Endothelial cell of umbilical vein (primary cell): ENCODE data around the gene JUNB.

Experiments used
- EZH2 ChIP-seq: IDR thresholded peaks from 2 replicates; pipeline ENCODE4 v1.6.1; 2012; ENCODE audit warnings: borderline replicate concordance, low read depth, mild to moderate bottlenecking, moderate library complexity, low read length, inconsistent platforms; ENCODE audit not compliant: severe bottlenecking
- GATA2 ChIP-seq: IDR thresholded peaks from 2 replicates; pipeline ENCODE4 v1.7.0; 2011; ENCODE audit warnings: low read depth, mild to moderate bottlenecking, moderate library complexity, mixed read lengths, low read length; ENCODE audit not compliant: insufficient read length, insufficient read depth
- JUN ChIP-seq: IDR thresholded peaks from 2 replicates; pipeline ENCODE4 v1.6.1; 2011; ENCODE audit warnings: borderline replicate concordance, low read depth; ENCODE audit not compliant: insufficient read length, insufficient read depth
- MYC ChIP-seq: IDR thresholded peaks from one replicate; pipeline ENCODE4 v1.6.1; 2011; ENCODE audit warnings: mild to moderate bottlenecking, low read depth, low read length
- POLR2A ChIP-seq: IDR thresholded peaks from 2 replicates; pipeline ENCODE4 v1.6.1; 2012; ENCODE audit warnings: low read depth, mild to moderate bottlenecking, control low read depth, low read length
- POLR2AphosphoS5 ChIP-seq: IDR thresholded peaks from 2 replicates; pipeline ENCODE4 v1.6.1; 2012; ENCODE audit warnings: low read depth, mild to moderate bottlenecking, control low read depth, low read length, moderate library complexity; ENCODE audit not compliant: insufficient read depth
- TF ChIP-seq, protein P1 (sequence below), 2 donors: IDR thresholded peaks; 1 replicate in 1 of 2; 2 replicates in 1 of 2; pipeline ENCODE4 v1.5.1; 2011; ENCODE audit warnings: low read length in 2 of 2, mild to moderate bottlenecking in 2 of 2, moderate library complexity in 2 of 2, control low read depth in 1 of 2, inconsistent platforms in 1 of 2, low read depth in 1 of 2; ENCODE audit not compliant: insufficient read depth in 1 of 2; ENCODE audit errors: extremely low read depth in 1 of 2
- TF ChIP-seq, protein P2 (sequence below): IDR thresholded peaks from 2 replicates; pipeline ENCODE4 v1.6.1; 2011; ENCODE audit not compliant: insufficient read depth, insufficient read length

DNA sequence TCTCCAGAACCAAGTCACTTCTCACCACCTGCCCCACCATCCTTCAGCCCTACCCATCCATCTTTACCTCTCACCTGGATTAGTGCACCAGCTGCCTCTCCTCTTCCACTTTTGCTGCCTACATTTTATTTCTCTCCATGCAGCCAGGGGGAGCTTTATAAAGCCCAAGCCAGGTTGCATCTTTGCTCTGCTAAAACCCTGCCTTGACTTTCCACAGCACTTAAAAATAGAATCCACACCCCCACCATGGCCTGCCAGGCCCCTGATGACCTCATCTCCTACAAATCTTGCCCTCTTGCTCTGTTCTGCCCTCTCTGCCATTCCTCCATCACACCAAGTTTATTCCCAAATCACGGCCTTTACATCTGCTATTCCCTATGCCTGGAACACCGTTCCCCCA, 17.7 kb upstream of the JUNB start:
- TF ChIP-seq, protein P1, sequence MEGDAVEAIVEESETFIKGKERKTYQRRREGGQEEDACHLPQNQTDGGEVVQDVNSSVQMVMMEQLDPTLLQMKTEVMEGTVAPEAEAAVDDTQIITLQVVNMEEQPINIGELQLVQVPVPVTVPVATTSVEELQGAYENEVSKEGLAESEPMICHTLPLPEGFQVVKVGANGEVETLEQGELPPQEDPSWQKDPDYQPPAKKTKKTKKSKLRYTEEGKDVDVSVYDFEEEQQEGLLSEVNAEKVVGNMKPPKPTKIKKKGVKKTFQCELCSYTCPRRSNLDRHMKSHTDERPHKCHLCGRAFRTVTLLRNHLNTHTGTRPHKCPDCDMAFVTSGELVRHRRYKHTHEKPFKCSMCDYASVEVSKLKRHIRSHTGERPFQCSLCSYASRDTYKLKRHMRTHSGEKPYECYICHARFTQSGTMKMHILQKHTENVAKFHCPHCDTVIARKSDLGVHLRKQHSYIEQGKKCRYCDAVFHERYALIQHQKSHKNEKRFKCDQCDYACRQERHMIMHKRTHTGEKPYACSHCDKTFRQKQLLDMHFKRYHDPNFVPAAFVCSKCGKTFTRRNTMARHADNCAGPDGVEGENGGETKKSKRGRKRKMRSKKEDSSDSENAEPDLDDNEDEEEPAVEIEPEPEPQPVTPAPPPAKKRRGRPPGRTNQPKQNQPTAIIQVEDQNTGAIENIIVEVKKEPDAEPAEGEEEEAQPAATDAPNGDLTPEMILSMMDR (IDR thresholded peaks at IDR 0.05; ENCODE audit: extremely low read depth in 1 of 2, insufficient read depth in 1 of 2, low read depth in 1 of 2, low read length in 2 of 2) = peak in 1 of 2 donors; percentile 18
- TF ChIP-seq POLR2A (no peak), POLR2AphosphoS5 (no peak), EZH2 (no peak), GATA2 (no peak), MYC (no peak), JUN (no peak)
- TF ChIP-seq, protein P2, sequence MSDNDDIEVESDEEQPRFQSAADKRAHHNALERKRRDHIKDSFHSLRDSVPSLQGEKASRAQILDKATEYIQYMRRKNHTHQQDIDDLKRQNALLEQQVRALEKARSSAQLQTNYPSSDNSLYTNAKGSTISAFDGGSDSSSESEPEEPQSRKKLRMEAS = no peak
